A549 (cell line): ENCODE measurements around the gene WASF2.

Source experiments
- CTCF ChIP-seq: fragments of >200 bp; sonication (Bioruptor Twin); formaldehyde crosslinking; IDR thresholded peaks from 3 replicates; pipeline ENCODE4 v1.5.1; 2016
- JUNB ChIP-seq: fragments of >200 bp; sonication (Bioruptor Twin); formaldehyde crosslinking; IDR thresholded peaks from 2 replicates; pipeline ENCODE4 v1.6.1; 2016
- KDM1A ChIP-seq: fragments of 200-600 bp; sonication (generic); IDR thresholded peaks from 2 replicates; pipeline ENCODE4 v1.6.1; 2016; ENCODE audit warnings: low read depth, mild to moderate bottlenecking
- MAZ ChIP-seq: fragments of 150-350 bp; IDR thresholded peaks from 2 replicates; pipeline ENCODE4 v1.6.1; 2014; ENCODE audit warnings: antibody characterized with exemption, low read depth, low read length, borderline replicate concordance
- POLR2AphosphoS2 ChIP-seq: conservative IDR thresholded peaks from 2 replicates; pipeline ENCODE4 v1.6.1; 2012; ENCODE audit warnings: low read length, improper control_type of control experiment, inconsistent platforms
- RARB ChIP-seq: fragments of 250-450 bp; sonication (Bioruptor Pico); IDR thresholded peaks from 2 replicates; pipeline ENCODE4 v1.8.0; 2021; ENCODE audit warnings: mild to moderate bottlenecking, moderate library complexity
- RCOR1 ChIP-seq: fragments of 150-350 bp; IDR thresholded peaks from 2 replicates; pipeline ENCODE4 v1.6.1; 2014; ENCODE audit warnings: antibody characterized with exemption, low read length, low read depth
- RFX5 ChIP-seq: fragments of 450-650 bp; IDR thresholded peaks from 2 replicates; pipeline ENCODE4 v1.7.1; 2014; ENCODE audit warnings: antibody characterized with exemption, mild to moderate bottlenecking, moderate library complexity
- SMC3 ChIP-seq: fragments of >200 bp; sonication (Bioruptor Twin); formaldehyde crosslinking; IDR thresholded peaks from 3 replicates; pipeline ENCODE4 v1.6.1; 2018; ENCODE audit warnings: inconsistent platforms
- TF ChIP-seq, protein P1 (sequence below): fragments of 250-450 bp; sonication (Bioruptor Pico); IDR thresholded peaks from 2 replicates; pipeline ENCODE4 v1.5.0; 2021; ENCODE audit warnings: mild to moderate bottlenecking, moderate library complexity, borderline replicate concordance

GRCh38 chr1:27388337-27389005, 101.5 kb downstream of the WASF2 start:
- TF ChIP-seq RCOR1 (no peak), MAZ (no peak), CTCF (peak; percentile 70), KDM1A (no peak), SMC3 (peak; percentile 79), JUNB (no peak), RARB (CRISPR knock-in tag) (no peak), RFX5 (no peak), POLR2AphosphoS2 (no peak)
- TF ChIP-seq, protein P1, sequence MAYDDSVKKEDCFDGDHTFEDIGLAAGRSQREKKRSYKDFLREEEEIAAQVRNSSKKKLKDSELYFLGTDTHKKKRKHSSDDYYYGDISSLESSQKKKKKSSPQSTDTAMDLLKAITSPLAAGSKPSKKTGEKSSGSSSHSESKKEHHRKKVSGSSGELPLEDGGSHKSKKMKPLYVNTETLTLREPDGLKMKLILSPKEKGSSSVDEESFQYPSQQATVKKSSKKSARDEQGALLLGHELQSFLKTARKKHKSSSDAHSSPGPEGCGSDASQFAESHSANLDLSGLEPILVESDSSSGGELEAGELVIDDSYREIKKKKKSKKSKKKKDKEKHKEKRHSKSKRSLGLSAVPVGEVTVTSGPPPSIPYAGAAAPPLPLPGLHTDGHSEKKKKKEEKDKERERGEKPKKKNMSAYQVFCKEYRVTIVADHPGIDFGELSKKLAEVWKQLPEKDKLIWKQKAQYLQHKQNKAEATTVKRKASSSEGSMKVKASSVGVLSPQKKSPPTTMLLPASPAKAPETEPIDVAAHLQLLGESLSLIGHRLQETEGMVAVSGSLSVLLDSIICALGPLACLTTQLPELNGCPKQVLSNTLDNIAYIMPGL (CRISPR knock-in tag): no peak
